Epithelial cell of esophagus (primary cell): ENCODE results near the gene KDM4B.
A peak's percentile ranks its signal among the peaks of the same experiment; 100 is the strongest.

Experiments
- DNase-seq: peaks from one replicate; pipeline ENCODE4 v3.0.0; 2010; ENCODE audit warnings: low read depth
- H3K4me3 ChIP-seq: 2 replicates; pipeline ENCODE4 v1.5.1; 2011; ENCODE audit warnings: mild to moderate bottlenecking, low read length, control low read depth
- CTCF ChIP-seq: IDR thresholded peaks from 2 replicates; pipeline ENCODE4 v1.5.1; 2011; ENCODE audit warnings: low read depth, mild to moderate bottlenecking, low read length, control low read depth, inconsistent platforms; ENCODE audit not compliant: insufficient read depth; ENCODE audit errors: missing control alignments

Gene KDM4B

DNA sequence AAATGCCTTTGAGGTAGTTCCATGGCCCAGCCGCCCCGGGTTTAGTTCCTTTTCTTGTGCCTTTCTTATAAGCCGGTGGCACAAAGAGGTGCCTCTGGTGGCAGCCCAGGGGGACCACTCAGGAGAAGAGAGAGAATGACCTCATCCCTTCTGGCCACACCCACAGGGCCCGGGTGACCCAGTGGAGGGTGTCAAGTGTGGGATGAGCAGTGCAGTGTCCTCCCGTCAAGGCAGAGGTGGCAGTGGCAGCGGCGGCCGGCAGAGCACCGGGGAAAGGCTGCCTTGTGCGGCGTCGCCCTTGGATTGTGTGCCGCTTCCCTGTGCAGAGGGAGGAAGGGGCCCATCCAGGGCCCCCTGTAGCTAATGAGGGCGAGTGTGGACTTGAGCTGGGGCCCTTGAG is 47.9 kb downstream of the KDM4B start:
- H3K4me3 ChIP-seq, result no peak overlapping the region
- TF ChIP-seq CTCF, result no peak
- no peak for DNase-seq

DNA sequence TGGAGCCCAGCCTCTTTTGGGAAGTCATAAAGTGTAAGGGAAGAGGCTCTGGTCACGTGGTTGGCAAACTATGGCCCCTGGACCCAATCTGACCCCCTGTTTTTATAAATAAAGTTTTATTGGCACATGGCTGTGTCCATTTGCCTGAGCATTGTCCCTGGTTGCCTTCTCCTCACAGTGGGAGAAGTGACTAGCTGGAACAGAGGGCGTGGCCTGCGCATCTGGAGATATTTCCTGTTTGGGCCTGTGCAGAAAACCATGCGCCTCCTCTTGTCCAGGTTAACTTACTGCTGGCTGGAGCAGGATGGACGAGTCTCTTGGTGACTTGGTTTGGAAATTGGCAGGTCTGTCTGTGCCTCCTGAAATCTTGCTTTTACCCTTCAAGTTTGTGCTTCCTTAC is 48.3 kb downstream of the KDM4B start:
- H3K4me3 ChIP-seq, result no peak overlapping the region
- DNase-seq, result peak; percentile 90
- TF ChIP-seq CTCF, result peak; percentile 53

- no peak overlapping the region for H3K4me3 ChIP-seq
- DNase-seq, result no peak
- TF ChIP-seq CTCF, result no peak
These were observed 49.5 kb downstream of the KDM4B start for GRCh38 chr19:5018224-5019015.

DNA sequence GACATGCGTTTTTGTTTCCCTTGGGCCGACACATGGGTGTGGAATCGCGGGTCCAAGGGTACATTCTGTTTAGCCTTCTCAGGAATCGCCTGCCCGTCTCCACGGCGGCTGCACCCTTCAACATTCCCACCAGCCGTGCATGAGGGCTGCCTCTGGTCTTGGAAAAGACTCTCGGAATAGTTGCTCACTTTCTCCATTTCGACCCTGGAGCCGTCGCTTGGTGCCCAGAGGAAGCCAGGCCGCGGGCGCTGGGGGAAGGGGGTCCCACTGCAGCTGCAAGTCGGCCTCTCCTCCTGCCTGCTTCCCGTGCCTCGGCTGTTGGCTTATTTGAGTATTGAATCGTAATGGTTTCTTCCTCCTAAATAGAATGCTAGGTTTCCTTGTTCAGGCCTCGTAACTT is 51.5 kb downstream of the KDM4B start:
- no peak for DNase-seq

GRCh38 chr19:5021046-5021445 is 52.1 kb downstream of the KDM4B start:
- no peak overlapping the region for H3K4me3 ChIP-seq
- DNase-seq, result no peak
- TF ChIP-seq CTCF, result no peak

More for the DNA sequence above, 51.5 kb downstream of the KDM4B start:
- no peak overlapping the region for H3K4me3 ChIP-seq
- TF ChIP-seq CTCF, result no peak

DNA sequence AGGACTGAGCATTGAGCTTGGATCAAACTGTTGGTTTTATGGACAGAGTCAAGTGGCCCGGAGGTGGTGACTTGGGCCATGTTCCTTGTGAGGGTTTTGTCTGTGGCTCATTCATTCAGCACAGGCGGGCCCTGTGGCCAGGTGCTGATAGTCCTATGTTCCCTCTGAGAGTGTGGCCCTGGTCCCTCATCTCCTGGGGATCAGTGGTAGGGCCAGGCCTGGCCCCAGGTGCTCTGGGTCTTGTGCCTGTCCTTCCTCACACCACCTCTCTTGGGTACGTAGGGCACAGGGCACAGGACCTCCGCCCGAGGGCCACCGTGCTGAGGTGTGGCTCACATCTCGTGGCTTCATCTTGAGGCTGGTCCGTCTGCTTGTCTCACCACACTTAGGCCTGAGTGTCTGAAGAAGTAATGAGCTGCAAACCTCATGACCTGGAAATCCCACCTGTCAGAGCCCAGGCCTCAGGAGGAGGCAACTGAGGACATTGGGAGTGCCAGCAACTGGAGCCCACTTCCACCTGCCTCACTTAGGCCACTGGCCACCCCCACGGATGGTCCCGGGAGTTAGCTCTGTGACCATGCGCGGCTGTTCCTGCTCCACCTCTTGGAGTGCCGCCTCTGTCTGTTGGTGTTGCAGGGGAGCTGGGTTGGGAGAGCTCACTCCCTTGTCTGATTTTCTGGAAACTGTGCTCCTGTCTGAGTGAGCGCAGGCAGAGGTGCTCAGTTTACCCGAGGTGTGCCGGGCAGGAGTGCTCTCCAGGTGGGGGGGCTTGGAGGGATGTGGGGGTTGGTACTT is 53.4 kb downstream of the KDM4B start:
- no peak for TF ChIP-seq CTCF
- no peak for DNase-seq
- H3K4me3 ChIP-seq, result no peak overlapping the region
